Testis (tissue), 3 donors: ENCODE results near the gene ZNF28. TPM values are rescaled to one million over a fixed set of nuclear protein-coding genes. Genes with fewer than 3 reads are reported as not detected.
"Not testable (repeated sequence)": the region's sequence is repeated elsewhere in the genome, so short reads cannot be mapped to it uniquely, and the experiment has no call there.

ENCODE experiments used
- DNase-seq: peaks from one replicate; pipeline ENCODE4 v3.0.0-alpha.2; 2019
- H3K27ac ChIP-seq, 2 donors: fragments of 200-600 bp; sonication (generic); one replicate each; pipeline ENCODE4 v1.5.1; 2019
- H3K27me3 ChIP-seq: fragments of 200-600 bp; sonication (generic); one replicate; pipeline ENCODE4 v1.5.1; 2019
- H3K36me3 ChIP-seq: fragments of 200-600 bp; sonication (generic); one replicate; pipeline ENCODE4 v1.5.1; 2017; ENCODE audit warnings: low read depth; ENCODE audit errors: missing control alignments
- H3K4me1 ChIP-seq: fragments of 200-600 bp; sonication (generic); one replicate; pipeline ENCODE4 v1.5.1; 2019
- H3K4me3 ChIP-seq, 2 donors: fragments of 200-600 bp; sonication (generic); one replicate each; pipeline ENCODE4 v1.5.1; 2017 to 2019
- H3K9me3 ChIP-seq: fragments of 200-600 bp; sonication (generic); one replicate; pipeline ENCODE4 v1.5.1; 2017
- POLR2A ChIP-seq: fragments of 450-650 bp; IDR thresholded peaks from one replicate; pipeline ENCODE4 v1.6.1; 2017; ENCODE audit warnings: antibody characterized with exemption, mild to moderate bottlenecking, moderate library complexity
- WGBS, 2 donors: methylation state at CpG; one replicate each; pipeline ENCODE4 v1.1.5; 2018; 5-methylcytosine and 5-hydroxymethylcytosine counted together
- intact Hi-C: fragments of 100-400 bp; cut with DNase I; formaldehyde crosslinking; loops from one replicate; pipeline ENCODE4 v1.15.1; 2023; ENCODE audit warnings: low total_unique reads
- polyA plus RNA-seq: library from polyadenylated mRNA; stranded (reverse); fragments of 350-450 nt; fragmentation: Illumina TruSeq; extraction: RNeasy Lipid Tissue Mini Kit (QIAGEN cat#74804); gene quantifications from one replicate; pipeline ENCODE4 v1.2.3, GENCODE V29; 2014; ENCODE audit warnings: low read depth, low replicate concordance; ENCODE audit not compliant: insufficient read depth
- total RNA-seq, 2 donors: library from RNA; depleted of rRNA; stranded (reverse); fragments of >200 nt; gene quantifications; one replicate each; pipeline ENCODE4 v1.2.3, GENCODE V29; 2016
- TF ChIP-seq, protein P1 (sequence below), 3 experiments: fragments of 450-650 bp in 2 of 3; fragments of 200-600 bp in 1 of 3; sonication (generic) in 1 of 3; IDR thresholded peaks; one replicate each; pipeline ENCODE4 v1.5.1; 2016 to 2019; ENCODE audit warnings: antibody characterized with exemption in 3 of 3, mild to moderate bottlenecking in 2 of 3, moderate library complexity in 1 of 3

The ZNF28 gene
- total and polyA plus RNA-seq, 3 donors from 2014 or later: 8.8 to 17.5 (median 12.2) TPM

DNA sequence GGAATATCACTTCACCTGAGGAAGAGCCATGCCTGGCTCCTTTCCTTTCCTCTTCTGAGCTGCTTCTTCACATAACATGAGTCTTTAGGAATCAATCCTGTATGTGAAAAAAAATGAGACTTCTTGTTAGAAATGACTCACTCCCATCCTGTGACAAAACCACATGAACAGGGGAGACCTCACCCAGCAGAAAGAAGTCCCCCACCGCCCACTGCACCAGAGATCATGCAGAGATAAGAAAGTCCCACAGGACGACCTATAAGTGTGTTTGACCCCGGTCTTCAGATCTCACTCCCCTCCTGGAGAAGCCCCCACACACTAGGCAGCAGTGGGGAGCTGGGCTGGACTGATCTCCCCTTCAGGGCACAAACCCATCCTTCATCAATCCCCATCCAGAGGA, 42.6 kb downstream of the ZNF28 start:
- Histone ChIP-seq H3K27ac (no peak overlapping the region), H3K4me3 (no peak overlapping the region), H3K9me3 (no peaks in the 10 kb centered on the region), H3K27me3 (no peaks in the 10 kb centered on the region), H3K4me1 (no peaks in the 10 kb centered on the region), H3K36me3 (no peaks in the 10 kb centered on the region)
- intact Hi-C loops: no loop called here
- DNase-seq: no peak
- TF ChIP-seq, protein P1, sequence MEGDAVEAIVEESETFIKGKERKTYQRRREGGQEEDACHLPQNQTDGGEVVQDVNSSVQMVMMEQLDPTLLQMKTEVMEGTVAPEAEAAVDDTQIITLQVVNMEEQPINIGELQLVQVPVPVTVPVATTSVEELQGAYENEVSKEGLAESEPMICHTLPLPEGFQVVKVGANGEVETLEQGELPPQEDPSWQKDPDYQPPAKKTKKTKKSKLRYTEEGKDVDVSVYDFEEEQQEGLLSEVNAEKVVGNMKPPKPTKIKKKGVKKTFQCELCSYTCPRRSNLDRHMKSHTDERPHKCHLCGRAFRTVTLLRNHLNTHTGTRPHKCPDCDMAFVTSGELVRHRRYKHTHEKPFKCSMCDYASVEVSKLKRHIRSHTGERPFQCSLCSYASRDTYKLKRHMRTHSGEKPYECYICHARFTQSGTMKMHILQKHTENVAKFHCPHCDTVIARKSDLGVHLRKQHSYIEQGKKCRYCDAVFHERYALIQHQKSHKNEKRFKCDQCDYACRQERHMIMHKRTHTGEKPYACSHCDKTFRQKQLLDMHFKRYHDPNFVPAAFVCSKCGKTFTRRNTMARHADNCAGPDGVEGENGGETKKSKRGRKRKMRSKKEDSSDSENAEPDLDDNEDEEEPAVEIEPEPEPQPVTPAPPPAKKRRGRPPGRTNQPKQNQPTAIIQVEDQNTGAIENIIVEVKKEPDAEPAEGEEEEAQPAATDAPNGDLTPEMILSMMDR (IDR thresholded peaks at IDR 0.05): no peak
- no peak for TF ChIP-seq POLR2A
- 75 to 77% methylated on average over 3 of the region's 3 CpGs for WGBS, 2 donors

DNA sequence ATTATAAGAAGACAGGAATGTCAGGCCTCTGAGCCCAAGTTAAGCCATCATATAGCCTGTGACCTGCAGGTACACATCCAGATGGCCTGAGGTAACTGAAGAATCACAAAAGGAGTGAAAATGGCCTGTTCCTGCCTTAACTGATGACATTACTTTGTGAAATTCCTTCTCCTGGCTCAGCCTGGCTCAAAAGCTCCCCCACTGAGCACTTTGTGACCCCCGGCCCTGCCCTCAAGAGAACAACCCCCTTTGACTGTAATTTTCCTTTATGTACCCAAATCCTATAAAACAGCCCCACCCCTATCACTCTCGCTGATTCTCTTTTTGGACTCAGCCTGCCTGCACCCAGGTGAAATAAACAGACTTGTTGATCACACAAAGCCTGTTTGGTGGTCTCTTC, 65.0 kb downstream of the ZNF28 start:
- H3K4me3 ChIP-seq, H3K9me3 ChIP-seq, H3K27ac ChIP-seq, intact Hi-C loops, H3K4me1 ChIP-seq, H3K36me3 ChIP-seq, DNase-seq, H3K27me3 ChIP-seq: not testable (repeated sequence)
- 84 to 90% methylated on average over 2 of the region's 2 CpGs for WGBS, 2 donors

DNA sequence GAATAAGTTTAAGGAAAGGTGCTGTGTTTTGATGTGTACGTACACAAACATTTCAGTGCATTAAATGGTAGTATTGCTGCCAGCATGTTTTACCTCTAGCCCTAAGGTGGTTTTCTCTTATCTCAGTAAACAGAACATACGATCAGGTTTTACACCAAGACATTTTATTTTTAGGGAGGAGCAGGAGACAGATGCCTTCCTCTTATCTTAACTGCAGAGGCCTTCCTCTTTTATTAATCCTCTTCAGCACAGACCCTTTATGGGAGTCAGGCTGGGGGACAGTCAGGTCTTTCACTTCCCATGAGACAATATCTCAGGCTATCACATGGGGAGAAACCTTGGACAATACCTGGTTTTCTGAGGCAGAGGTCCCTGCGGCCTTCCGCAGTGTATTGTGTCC, 71.7 kb downstream of the ZNF28 start:
- H3K27me3 ChIP-seq: no peaks in the 10 kb centered on the region
- intact Hi-C loops: no loop called here
- no peaks in the 10 kb centered on the region for H3K4me1 ChIP-seq
- TF ChIP-seq, protein P1 (IDR thresholded peaks at IDR 0.05): no peak
- no peaks in the 10 kb centered on the region for H3K36me3 ChIP-seq
- WGBS, 2 donors: 43 to 78% methylated on average over 4 of the region's 4 CpGs
- no peak overlapping the region for H3K4me3 ChIP-seq
- H3K9me3 ChIP-seq: no peaks in the 10 kb centered on the region
- DNase-seq: no peak
- H3K27ac ChIP-seq: no peak overlapping the region

DNA sequence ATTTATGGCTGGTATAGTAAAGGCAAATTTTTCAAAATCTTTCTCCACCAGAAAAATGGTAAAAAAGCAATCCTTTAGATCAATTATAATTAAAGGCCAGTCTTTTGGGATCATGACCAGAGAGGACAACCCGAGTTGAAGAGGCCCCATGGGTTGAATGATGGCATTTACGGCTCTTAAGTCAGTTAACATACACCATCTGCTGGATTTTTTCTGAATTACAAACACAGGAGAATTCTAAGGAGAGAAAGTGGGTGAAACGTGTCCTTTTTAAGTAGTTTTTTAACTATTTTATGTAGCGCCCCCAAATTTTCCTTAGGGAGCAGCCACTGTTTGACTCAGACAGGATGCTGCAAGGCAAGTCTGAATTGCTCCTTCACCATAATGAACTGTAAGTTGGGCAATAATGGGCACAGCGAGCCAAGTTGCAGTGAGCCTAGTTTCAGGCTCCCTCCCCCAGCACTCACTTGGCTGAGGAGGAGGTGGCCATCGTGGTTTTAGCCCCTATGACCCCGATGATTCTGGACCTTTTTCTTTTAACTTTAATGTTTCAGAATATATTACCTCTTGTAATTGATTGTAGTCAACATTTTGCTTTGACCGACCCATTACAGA, 73.0 kb downstream of the ZNF28 start:
- DNase-seq: no peak
- intact Hi-C loops: no loop called here
- no peaks in the 10 kb centered on the region for H3K36me3 ChIP-seq

More for the DNA sequence above, 73.0 kb downstream of the ZNF28 start:
- no peaks in the 10 kb centered on the region for H3K27me3 ChIP-seq
- no peak for TF ChIP-seq POLR2A
- TF ChIP-seq, protein P1 (IDR thresholded peaks at IDR 0.05): peak in 2 of 3 experiments; percentile 18 to 31
- WGBS, 2 donors: 36% methylated on average over 8 of the region's 8 CpGs
- no peak overlapping the region for H3K27ac ChIP-seq
- H3K4me3 ChIP-seq: no peak overlapping the region
- no peaks in the 10 kb centered on the region for H3K9me3 ChIP-seq
- H3K4me1 ChIP-seq: no peaks in the 10 kb centered on the region

Other genes with a start within 250 kb of the ZNF28 start
- gene ZNF83, start 183.3 kb downstream of the ZNF28 start, total RNA-seq: 10 to 100 TPM; 50.8 to 61.1 TPM
- 28.6 TPM for gene ZNF83, start 183.3 kb downstream of the ZNF28 start, polyA plus RNA-seq
- 10 to 100 TPM; 17.8 to 26.8 TPM for gene ZNF611, start 86.6 kb downstream of the ZNF28 start, total RNA-seq
- gene ZNF611, start 86.6 kb downstream of the ZNF28 start, polyA plus RNA-seq: 7.9 TPM
- gene ZNF600, start 34.8 kb downstream of the ZNF28 start, total RNA-seq: 1 to 10 TPM; 5.2 to 6.9 TPM
- 2.7 TPM for gene ZNF600, start 34.8 kb downstream of the ZNF28 start, polyA plus RNA-seq
- 10 to 100 TPM; 13.5 to 21.7 TPM for gene ZNF468, start 36.0 kb upstream of the ZNF28 start, total RNA-seq
- 10.6 TPM for gene ZNF468, start 36.0 kb upstream of the ZNF28 start, polyA plus RNA-seq
- gene ZNF320, start 76.0 kb upstream of the ZNF28 start, total RNA-seq: 10 to 100 TPM; 21.3 to 21.6 TPM
- gene ZNF320, start 76.0 kb upstream of the ZNF28 start, polyA plus RNA-seq: 8.2 TPM
- gene ZNF888, start 101.8 kb upstream of the ZNF28 start, total RNA-seq: 1 to 10 TPM; 2.3 to 3.2 TPM
- 2.2 TPM for gene ZNF888, start 101.8 kb upstream of the ZNF28 start, polyA plus RNA-seq
- 10 to 100 TPM in 1 of 2 donors, 1 to 10 TPM in 1; 6.9 to 14.9 TPM for gene ZNF816, start 141.2 kb upstream of the ZNF28 start, total RNA-seq
- 3.1 TPM for gene ZNF816, start 141.2 kb upstream of the ZNF28 start, polyA plus RNA-seq
- gene ERVV-1, start 192.3 kb upstream of the ZNF28 start, total RNA-seq: under 1 TPM in 1 of 2 donors, not detected in 1; 0.12 TPM
- not detected for gene ERVV-1, start 192.3 kb upstream of the ZNF28 start, polyA plus RNA-seq
- not detected for gene ERVV-2, start 223.1 kb upstream of the ZNF28 start, total RNA-seq
- 0.12 TPM for gene ERVV-2, start 223.1 kb upstream of the ZNF28 start, polyA plus RNA-seq